DND-41 (cell line): ENCODE measurements around the gene DNPEP.

Experiments
- ATAC-seq: fragments of 200-7000 bp; cut with Tn5 transposase; 3 replicates; pipeline ENCODE4 v1.9.1; 2021; ENCODE audit warnings: low read depth; ENCODE audit not compliant: insufficient read depth
- DNase-seq: peaks from one replicate; pipeline ENCODE4 v3.0.0-alpha.2; 2020
- H2AFZ ChIP-seq: 2 replicates; pipeline ENCODE4 v1.6.0; 2012; ENCODE audit warnings: low read depth, low read length
- H3K27ac ChIP-seq: 2 replicates; pipeline ENCODE4 v1.5.1; 2012; ENCODE audit warnings: low read length, inconsistent platforms
- H3K27me3 ChIP-seq: fragments of 200-600 bp; sonication (generic); 2 replicates; pipeline ENCODE4 v1.6.0; 2012; ENCODE audit warnings: low read length, mild to moderate bottlenecking, inconsistent platforms; ENCODE audit not compliant: insufficient read depth, poor library complexity
- H3K36me3 ChIP-seq: 2 replicates; pipeline ENCODE4 v1.5.1; 2012; ENCODE audit warnings: low read length, inconsistent platforms; ENCODE audit not compliant: insufficient read depth
- H3K4me1 ChIP-seq: 2 replicates; pipeline ENCODE4 v1.5.1; 2012; ENCODE audit warnings: mild to moderate bottlenecking, low read length; ENCODE audit not compliant: insufficient read depth
- H3K4me2 ChIP-seq: 2 replicates; pipeline ENCODE4 v1.6.0; 2012; ENCODE audit warnings: mild to moderate bottlenecking, moderate library complexity, low read length, inconsistent platforms; ENCODE audit not compliant: insufficient read depth
- H3K4me3 ChIP-seq, 2 experiments: fragments of 200-600 bp in 1 of 2; shearing (Covaris generic) in 1 of 2; 2 replicates each; pipeline ENCODE4 v1.5.1; 2012 to 2016; ENCODE audit warnings: inconsistent platforms in 2 of 2, low read length in 2 of 2, mild to moderate bottlenecking in 2 of 2, low read depth in 1 of 2, moderate library complexity in 1 of 2
- H3K79me2 ChIP-seq: 2 replicates; pipeline ENCODE4 v1.6.0; 2012; ENCODE audit warnings: low read length, inconsistent platforms; ENCODE audit not compliant: insufficient read depth
- H3K9ac ChIP-seq: 2 replicates; pipeline ENCODE4 v1.6.0; 2012; ENCODE audit warnings: low read depth, mild to moderate bottlenecking, inconsistent platforms, low read length, moderate library complexity
- H3K9me3 ChIP-seq: 2 replicates; pipeline ENCODE4 v1.5.1; 2012; ENCODE audit warnings: low read length, moderate library complexity, mild to moderate bottlenecking, inconsistent platforms; ENCODE audit not compliant: insufficient read depth, severe bottlenecking
- H4K20me1 ChIP-seq: 2 replicates; pipeline ENCODE4 v1.6.0; 2012; ENCODE audit warnings: low read length; ENCODE audit not compliant: insufficient read depth
- CTCF ChIP-seq: IDR thresholded peaks from 2 replicates; pipeline ENCODE4 v1.5.1; 2012; ENCODE audit warnings: borderline replicate concordance, low read length, moderate library complexity, mild to moderate bottlenecking; ENCODE audit not compliant: poor library complexity, severe bottlenecking; ENCODE audit errors: extremely low read depth
- EZH2 ChIP-seq: IDR thresholded peaks from 3 replicates; pipeline ENCODE4 v1.6.1; 2012; ENCODE audit warnings: borderline replicate concordance, low read depth, mild to moderate bottlenecking, moderate library complexity, low read length, inconsistent platforms; ENCODE audit not compliant: severe bottlenecking

DNPEP gene

DNA sequence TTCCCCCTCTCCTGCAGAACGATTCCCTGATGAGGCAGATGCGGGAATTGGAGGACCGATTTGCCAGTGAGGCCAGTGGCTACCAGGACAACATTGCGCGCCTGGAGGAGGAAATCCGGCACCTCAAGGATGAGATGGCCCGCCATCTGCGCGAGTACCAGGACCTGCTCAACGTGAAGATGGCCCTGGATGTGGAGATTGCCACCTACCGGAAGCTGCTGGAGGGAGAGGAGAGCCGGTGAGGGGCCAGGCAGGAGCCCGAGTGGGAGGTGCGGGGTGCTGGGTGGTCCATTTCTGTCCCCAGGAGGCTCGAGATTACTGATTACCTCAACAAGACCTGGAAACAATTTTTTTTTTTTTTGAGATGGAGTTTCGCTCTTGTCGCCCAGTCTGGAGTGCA is 33.6 kb upstream of the DNPEP start:
- ATAC-seq (no peak), DNase-seq (no peak)
- peaks cover 5% of the 10 kb centered on the region; the same call in 1 of the 2 replicates for H4K20me1 ChIP-seq
- H3K4me3 ChIP-seq, result no peak overlapping the region
- H3K27me3 ChIP-seq, result peaks cover under 1% of the 10 kb centered on the region
- no peak overlapping the region for H3K9ac ChIP-seq
- no peaks in the 10 kb centered on the region for H3K9me3 ChIP-seq
- H3K36me3 ChIP-seq, result no peaks in the 10 kb centered on the region
- no peak overlapping the region for H2AFZ ChIP-seq
- no peak overlapping the region for H3K4me2 ChIP-seq
- no peaks in the 10 kb centered on the region for H3K79me2 ChIP-seq
- no peak overlapping the region for H3K27ac ChIP-seq
- TF ChIP-seq CTCF (no peak), EZH2 (no peak)
- H3K4me1 ChIP-seq, result no peaks in the 10 kb centered on the region

GRCh38 chr2:219420687-219421086 is 33.0 kb upstream of the DNPEP start:
- H3K9ac ChIP-seq, result no peak overlapping the region

DNA sequence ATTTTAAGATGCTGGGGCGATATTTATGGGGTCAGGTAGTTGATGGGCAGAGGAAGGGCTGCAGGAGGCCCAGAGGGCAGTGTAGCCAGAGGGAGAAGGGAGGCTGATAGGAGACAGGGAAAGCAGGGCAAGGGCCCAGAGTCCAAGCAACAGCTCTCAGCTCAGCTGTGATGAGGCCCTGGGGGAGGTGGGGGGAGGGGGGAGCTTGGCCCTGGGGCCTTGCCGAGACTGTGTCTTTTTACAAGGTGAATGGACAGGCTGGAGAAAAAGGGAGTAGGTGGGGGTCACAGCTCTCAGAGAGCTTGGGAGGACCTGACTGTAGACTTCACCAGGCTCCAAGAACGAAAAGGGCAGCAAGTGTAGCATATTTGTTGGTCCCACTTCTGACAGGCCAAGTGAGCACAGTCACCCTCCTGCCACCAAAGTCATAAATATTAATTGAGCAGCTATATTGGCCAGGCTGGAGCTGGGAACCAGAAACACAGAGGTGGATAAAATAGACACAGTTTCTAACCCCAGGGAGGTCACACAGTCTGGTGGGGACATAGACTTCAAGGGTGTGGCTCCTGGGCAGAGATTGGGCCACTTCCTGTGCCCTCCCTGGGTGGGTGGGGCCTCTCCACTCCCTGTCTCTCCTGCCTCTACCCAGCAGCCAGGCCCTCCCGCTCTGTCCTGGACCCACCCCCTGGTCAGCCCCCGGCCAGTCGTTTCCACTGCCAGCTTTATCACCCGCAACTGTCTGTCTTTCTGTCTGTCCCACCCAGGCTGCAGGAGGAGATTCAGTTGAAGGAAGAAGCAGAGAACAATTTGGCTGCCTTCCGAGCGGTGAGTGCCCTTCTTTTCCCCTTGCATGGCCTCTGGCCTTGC is 31.9 kb upstream of the DNPEP start:
- ATAC-seq, result no peak
- no peaks in the 10 kb centered on the region; the same call in 1 of the 2 replicates for H4K20me1 ChIP-seq
- H3K36me3 ChIP-seq, result no peaks in the 10 kb centered on the region
- no peak overlapping the region for H3K4me2 ChIP-seq
- no peaks in the 10 kb centered on the region for H3K9me3 ChIP-seq
- H3K9ac ChIP-seq, result no peak overlapping the region
- DNase-seq, result no peak
- H3K4me3 ChIP-seq, result no peak overlapping the region
- no peaks in the 10 kb centered on the region for H3K4me1 ChIP-seq
- TF ChIP-seq EZH2 (no peak), CTCF (no peak)
- no peaks in the 10 kb centered on the region for H3K79me2 ChIP-seq
- no peak overlapping the region for H3K27ac ChIP-seq
- peaks cover 10% of the 10 kb centered on the region for H3K27me3 ChIP-seq
- no peak overlapping the region for H2AFZ ChIP-seq

More at GRCh38 chr2:219420687-219421086, 33.0 kb upstream of the DNPEP start:
- no peak overlapping the region for H3K27ac ChIP-seq
- peaks cover 6% of the 10 kb centered on the region for H3K27me3 ChIP-seq
- TF ChIP-seq EZH2, result no peak
- TF ChIP-seq CTCF, result no peak
- H2AFZ ChIP-seq, result no peak overlapping the region
- DNase-seq, result no peak
- no peaks in the 10 kb centered on the region for H3K4me1 ChIP-seq
- no peaks in the 10 kb centered on the region for H3K79me2 ChIP-seq
- H3K4me3 ChIP-seq, result no peak overlapping the region
- peaks cover 1% of the 10 kb centered on the region; the same call in 1 of the 2 replicates for H4K20me1 ChIP-seq
- no peaks in the 10 kb centered on the region for H3K36me3 ChIP-seq
- no peaks in the 10 kb centered on the region for H3K9me3 ChIP-seq
- no peak overlapping the region for H3K4me2 ChIP-seq
- no peak for ATAC-seq
